Liver (tissue), 9 donors: ENCODE data around the gene CACNA1C. TPM values are rescaled to one million over a fixed set of nuclear protein-coding genes. Genes with fewer than 3 reads are reported as not detected.

Experiments used
- DNase-seq: peaks from one replicate; pipeline ENCODE4 v3.0.0-alpha.2; 2017; ENCODE audit warnings: low spot score
- H3K27ac ChIP-seq, 2 donors: one replicate each; pipeline ENCODE4 v1.7.0; 2013; ENCODE audit warnings: inconsistent platforms in 2 of 2, low read length in 2 of 2, control low read depth in 1 of 2, low read depth in 1 of 2, mild to moderate bottlenecking in 1 of 2
- H3K27me3 ChIP-seq, 4 donors: one replicate each; pipeline versions ENCODE4 v1.6.1 to v1.7.0; 2013; ENCODE audit warnings: low read length in 3 of 4, inconsistent platforms in 1 of 4, mild to moderate bottlenecking in 1 of 4, moderate library complexity in 1 of 4; ENCODE audit not compliant: control insufficient read depth in 4 of 4, insufficient read depth in 4 of 4
- H3K36me3 ChIP-seq, 4 donors: one replicate each; pipeline versions ENCODE4 v1.6.1 to v1.7.0; 2013; ENCODE audit warnings: low read length in 3 of 4, mild to moderate bottlenecking in 3 of 4, low read depth in 1 of 4, moderate library complexity in 1 of 4; ENCODE audit not compliant: control insufficient read depth in 4 of 4, insufficient read depth in 3 of 4
- H3K4me1 ChIP-seq, 4 donors: one replicate each; pipeline versions ENCODE4 v1.6.1 to v1.7.0; 2013; ENCODE audit warnings: low read length in 3 of 4, mild to moderate bottlenecking in 3 of 4, moderate library complexity in 1 of 4; ENCODE audit not compliant: control insufficient read depth in 4 of 4, insufficient read depth in 4 of 4
- H3K4me3 ChIP-seq, 3 donors: one replicate each; pipeline versions ENCODE4 v1.6.1 to v1.7.0; 2013; ENCODE audit warnings: low read length in 3 of 3, control low read depth in 1 of 3, low read depth in 1 of 3, mild to moderate bottlenecking in 1 of 3
- H3K9ac ChIP-seq, 2 donors: one replicate each; pipeline ENCODE4 v1.7.0; 2013; ENCODE audit warnings: low read length in 2 of 2, mild to moderate bottlenecking in 2 of 2, moderate library complexity in 2 of 2, control low read depth in 1 of 2, low read depth in 1 of 2
- H3K9me3 ChIP-seq, 4 donors: one replicate each; pipeline versions ENCODE4 v1.6.1 to v1.7.0; 2013; ENCODE audit warnings: low read length in 3 of 4; ENCODE audit not compliant: control insufficient read depth in 4 of 4
- ATF3 ChIP-seq: IDR thresholded peaks from 2 replicates; pipeline ENCODE4 v1.6.1; 2016; ENCODE audit warnings: antibody characterized with exemption
- EGR1 ChIP-seq, 2 donors: IDR thresholded peaks; 2 replicates each; pipeline ENCODE4 v1.6.1; 2016 to 2018; ENCODE audit warnings: antibody characterized with exemption in 2 of 2, low read depth in 2 of 2
- FOXA1 ChIP-seq: IDR thresholded peaks from 2 replicates; pipeline ENCODE4 v1.6.1; 2016; ENCODE audit warnings: antibody characterized with exemption
- FOXA2 ChIP-seq: IDR thresholded peaks from 2 replicates; pipeline ENCODE4 v1.6.1; 2016; ENCODE audit warnings: antibody characterized with exemption
- GABPA ChIP-seq, 2 donors: IDR thresholded peaks in 1 of 2; conservative IDR thresholded peaks in 1 of 2; 2 replicates each; pipeline ENCODE4 v1.6.1; 2016; ENCODE audit warnings: antibody characterized with exemption in 2 of 2, mild to moderate bottlenecking in 1 of 2, moderate library complexity in 1 of 2
- HNF4A ChIP-seq, 2 donors: conservative IDR thresholded peaks; 2 replicates each; pipeline ENCODE4 v1.6.1; 2016; ENCODE audit warnings: antibody characterized with exemption in 2 of 2, mild to moderate bottlenecking in 2 of 2
- JUND ChIP-seq, 2 donors: IDR thresholded peaks; 2 replicates each; pipeline ENCODE4 v1.6.1; 2016; ENCODE audit warnings: antibody characterized with exemption in 2 of 2
- MAX ChIP-seq: IDR thresholded peaks from 2 replicates; pipeline ENCODE4 v1.6.1; 2016; ENCODE audit warnings: antibody characterized with exemption
- NR2F2 ChIP-seq: IDR thresholded peaks from 2 replicates; pipeline ENCODE4 v1.6.1; 2016; ENCODE audit warnings: antibody characterized with exemption
- REST ChIP-seq: IDR thresholded peaks from 2 replicates; pipeline ENCODE4 v1.6.1; 2016; ENCODE audit warnings: antibody characterized with exemption, mild to moderate bottlenecking
- SP1 ChIP-seq: IDR thresholded peaks from 2 replicates; pipeline ENCODE4 v1.6.1; 2018; ENCODE audit warnings: antibody characterized with exemption, mild to moderate bottlenecking
- TAF1 ChIP-seq: conservative IDR thresholded peaks from 2 replicates; pipeline ENCODE4 v1.6.1; 2016; ENCODE audit warnings: antibody characterized with exemption, mild to moderate bottlenecking
- YY1 ChIP-seq: IDR thresholded peaks from 2 replicates; pipeline ENCODE4 v1.6.1; 2016; ENCODE audit warnings: antibody characterized with exemption, mild to moderate bottlenecking
- ZBTB33 ChIP-seq: IDR thresholded peaks from 2 replicates; pipeline ENCODE4 v1.6.1; 2016; ENCODE audit warnings: antibody characterized with exemption
- WGBS: extraction: QIAGEN DNeasy Blood & Tissue Kit; methylation state at CpG from one replicate; pipeline ENCODE4 v1.1.7; 2013; 5-methylcytosine and 5-hydroxymethylcytosine counted together
- polyA plus RNA-seq, 2 donors: library from polyadenylated mRNA; stranded (reverse) in 1 of 2; unstranded in 1 of 2; fragments of 200-250 nt in 1 of 2; fragments of >200 nt in 1 of 2; fragmentation: Nextera tagmentation in 1 of 2; extraction: Ambion mirVana in 1 of 2; gene quantifications; one replicate each; pipeline versions ENCODE4 v1.2.1 to v1.2.3, GENCODE V29; 2013 to 2015
- total RNA-seq, 2 donors: library from RNA; depleted of rRNA; stranded (reverse); fragments of >200 nt; gene quantifications; one replicate each; pipeline ENCODE4 v1.2.3, GENCODE V29; 2014
- donor health status: healthy.
- donor health status: healthy.
- donor health status: healthy.
- donor health status: healthy.
- donor health status: healthy.

The CACNA1C gene
- total and polyA plus RNA-seq, 4 donors: 0.23 to 1.9 (median 0.41) TPM

- no peak for DNase-seq
- no peak for TF ChIP-seq FOXA2
- TF ChIP-seq REST: no peak
- no peak for TF ChIP-seq NR2F2
- TF ChIP-seq JUND (IDR thresholded peaks at IDR 0.05): no peak
- no peak for TF ChIP-seq FOXA1
- TF ChIP-seq TAF1: no peak
- no peak for TF ChIP-seq GABPA (IDR thresholded peaks at IDR 0.05 in 1 of 2, conservative IDR thresholded peaks at IDR 0.05 in 1 of 2)
- no peak for TF ChIP-seq ZBTB33
- Histone ChIP-seq H3K27me3 (no peaks in the 10 kb centered on the region), H3K4me3 (no peak overlapping the region), H3K27ac (no peak overlapping the region), H3K9me3 (no peaks in the 10 kb centered on the region), H3K9ac (no peak overlapping the region), H3K4me1 (no peaks in the 10 kb centered on the region), H3K36me3 (no peaks in the 10 kb centered on the region)
- WGBS: 87% methylated on average over 10 of the region's 10 CpGs
Observed at GRCh38 chr12:2460051-2460670, 407.4 kb downstream of the CACNA1C start.

- Histone ChIP-seq H3K27me3 (no peaks in the 10 kb centered on the region), H3K4me1 (no peaks in the 10 kb centered on the region), H3K9ac (no peak overlapping the region), H3K9me3 (no peaks in the 10 kb centered on the region), H3K27ac (no peak overlapping the region), H3K4me3 (no peak overlapping the region), H3K36me3 (no peaks in the 10 kb centered on the region)
- no peak for DNase-seq
- WGBS: 92% methylated on average over 4 of the region's 4 CpGs
- TF ChIP-seq JUND (IDR thresholded peaks at IDR 0.05) (no peak), YY1 (no peak), TAF1 (no peak), REST (no peak), MAX (no peak), FOXA1 (no peak), ZBTB33 (no peak), ATF3 (no peak), GABPA (IDR thresholded peaks at IDR 0.05 in 1 of 2, conservative IDR thresholded peaks at IDR 0.05 in 1 of 2) (no peak), SP1 (no peak), HNF4A (conservative IDR thresholded peaks at IDR 0.05) (no peak), EGR1 (IDR thresholded peaks at IDR 0.05; ENCODE audit: low read depth in 2 of 2) (no peak)
Observed at GRCh38 chr12:2461046-2461445, 408.3 kb downstream of the CACNA1C start.
